ENCODE data around the gene TCEA2. TPM values are rescaled to one million over a fixed set of nuclear protein-coding genes. Genes with fewer than 3 reads are reported as not detected.

Gene TCEA2
- total and polyA plus RNA-seq, 2 of the 13 experiments (the other 11 are each of a cell fraction or from before 2014, with no cell fraction given): 28.1 to 33.7 TPM

DNA sequence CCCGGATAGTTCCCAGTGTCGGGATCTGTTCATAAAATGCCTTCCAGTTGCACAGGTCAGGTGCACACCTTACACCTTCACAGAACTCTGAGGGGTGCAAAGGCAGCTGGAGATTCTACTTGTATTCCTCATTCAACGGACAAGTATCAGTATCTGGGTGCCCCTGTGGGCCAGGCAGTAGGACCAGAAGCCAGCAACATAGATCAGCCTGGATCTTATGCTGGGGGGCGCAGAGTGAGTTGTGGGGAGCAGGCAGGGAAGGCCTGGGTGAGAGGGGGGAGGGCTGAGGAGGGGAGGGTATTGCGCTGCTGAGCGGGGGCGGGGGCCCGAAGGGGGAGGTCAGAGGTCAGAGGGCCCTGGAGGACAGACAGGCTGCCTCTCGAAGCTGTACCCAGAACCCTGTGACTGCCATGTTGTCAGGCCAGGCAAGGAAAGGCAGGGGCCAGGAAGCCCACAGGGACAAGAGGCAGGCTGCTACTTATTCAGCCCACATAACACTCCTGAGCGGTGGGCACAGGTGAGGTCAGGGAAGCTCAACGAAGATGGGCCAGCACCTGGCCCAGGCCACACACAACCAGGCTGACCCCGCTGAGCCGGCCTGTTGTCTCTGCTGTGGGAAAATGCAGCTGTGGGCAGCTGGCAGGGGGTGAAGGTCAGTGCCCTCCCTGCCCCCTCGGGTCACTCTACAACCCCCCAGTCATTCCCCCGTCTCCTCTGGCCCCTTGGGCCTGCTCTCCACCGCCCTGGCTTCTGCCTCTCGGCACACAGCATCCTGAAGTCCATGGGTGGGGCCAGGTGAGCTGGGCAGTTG is 18.0 kb downstream of the TCEA2 start (continued):
- TF ChIP-seq, protein P1, sequence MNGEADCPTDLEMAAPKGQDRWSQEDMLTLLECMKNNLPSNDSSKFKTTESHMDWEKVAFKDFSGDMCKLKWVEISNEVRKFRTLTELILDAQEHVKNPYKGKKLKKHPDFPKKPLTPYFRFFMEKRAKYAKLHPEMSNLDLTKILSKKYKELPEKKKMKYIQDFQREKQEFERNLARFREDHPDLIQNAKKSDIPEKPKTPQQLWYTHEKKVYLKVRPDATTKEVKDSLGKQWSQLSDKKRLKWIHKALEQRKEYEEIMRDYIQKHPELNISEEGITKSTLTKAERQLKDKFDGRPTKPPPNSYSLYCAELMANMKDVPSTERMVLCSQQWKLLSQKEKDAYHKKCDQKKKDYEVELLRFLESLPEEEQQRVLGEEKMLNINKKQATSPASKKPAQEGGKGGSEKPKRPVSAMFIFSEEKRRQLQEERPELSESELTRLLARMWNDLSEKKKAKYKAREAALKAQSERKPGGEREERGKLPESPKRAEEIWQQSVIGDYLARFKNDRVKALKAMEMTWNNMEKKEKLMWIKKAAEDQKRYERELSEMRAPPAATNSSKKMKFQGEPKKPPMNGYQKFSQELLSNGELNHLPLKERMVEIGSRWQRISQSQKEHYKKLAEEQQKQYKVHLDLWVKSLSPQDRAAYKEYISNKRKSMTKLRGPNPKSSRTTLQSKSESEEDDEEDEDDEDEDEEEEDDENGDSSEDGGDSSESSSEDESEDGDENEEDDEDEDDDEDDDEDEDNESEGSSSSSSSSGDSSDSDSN (CRISPR knock-in tag; IDR thresholded peaks at IDR 0.05): 0 out of 2 replicates have a peak, but pooled peaks have one; percentile 26
- TF ChIP-seq BCL6 (CRISPR knock-in tag; IDR thresholded peaks at IDR 0.05): 0 out of 2 replicates have a peak, but pooled peaks have one; percentile 1
- no peak for TF ChIP-seq HOXA3 (CRISPR knock-in tag; IDR thresholded peaks at IDR 0.05)
- no peak for TF ChIP-seq ISX (CRISPR knock-in tag; conservative IDR thresholded peaks at IDR 0.05)
- no peak for TF ChIP-seq FOXM1 (CRISPR knock-in tag; IDR thresholded peaks at IDR 0.05)
- no peak for TF ChIP-seq SP5 (CRISPR knock-in tag; IDR thresholded peaks at IDR 0.05; ENCODE audit: borderline replicate concordance, low read depth)
- no peak for TF ChIP-seq HOXA5 (CRISPR knock-in tag; IDR thresholded peaks at IDR 0.05)
- TF ChIP-seq IKZF4 (CRISPR knock-in tag; IDR thresholded peaks at IDR 0.05; ENCODE audit: borderline replicate concordance, low read depth, not compliant biosample characterization): no peak
- TF ChIP-seq, protein P2, sequence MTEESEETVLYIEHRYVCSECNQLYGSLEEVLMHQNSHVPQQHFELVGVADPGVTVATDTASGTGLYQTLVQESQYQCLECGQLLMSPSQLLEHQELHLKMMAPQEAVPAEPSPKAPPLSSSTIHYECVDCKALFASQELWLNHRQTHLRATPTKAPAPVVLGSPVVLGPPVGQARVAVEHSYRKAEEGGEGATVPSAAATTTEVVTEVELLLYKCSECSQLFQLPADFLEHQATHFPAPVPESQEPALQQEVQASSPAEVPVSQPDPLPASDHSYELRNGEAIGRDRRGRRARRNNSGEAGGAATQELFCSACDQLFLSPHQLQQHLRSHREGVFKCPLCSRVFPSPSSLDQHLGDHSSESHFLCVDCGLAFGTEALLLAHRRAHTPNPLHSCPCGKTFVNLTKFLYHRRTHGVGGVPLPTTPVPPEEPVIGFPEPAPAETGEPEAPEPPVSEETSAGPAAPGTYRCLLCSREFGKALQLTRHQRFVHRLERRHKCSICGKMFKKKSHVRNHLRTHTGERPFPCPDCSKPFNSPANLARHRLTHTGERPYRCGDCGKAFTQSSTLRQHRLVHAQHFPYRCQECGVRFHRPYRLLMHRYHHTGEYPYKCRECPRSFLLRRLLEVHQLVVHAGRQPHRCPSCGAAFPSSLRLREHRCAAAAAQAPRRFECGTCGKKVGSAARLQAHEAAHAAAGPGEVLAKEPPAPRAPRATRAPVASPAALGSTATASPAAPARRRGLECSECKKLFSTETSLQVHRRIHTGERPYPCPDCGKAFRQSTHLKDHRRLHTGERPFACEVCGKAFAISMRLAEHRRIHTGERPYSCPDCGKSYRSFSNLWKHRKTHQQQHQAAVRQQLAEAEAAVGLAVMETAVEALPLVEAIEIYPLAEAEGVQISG (CRISPR knock-in tag; IDR thresholded peaks at IDR 0.05): 0 out of 2 replicates have a peak, but pooled peaks have one; percentile 15
- TF ChIP-seq ZSCAN20 (CRISPR knock-in tag; IDR thresholded peaks at IDR 0.05; ENCODE audit: borderline replicate concordance): no peak
- no peak for TF ChIP-seq THYN1 (CRISPR knock-in tag; IDR thresholded peaks at IDR 0.05; ENCODE audit: borderline replicate concordance, low read depth)
- TF ChIP-seq, protein P3, sequence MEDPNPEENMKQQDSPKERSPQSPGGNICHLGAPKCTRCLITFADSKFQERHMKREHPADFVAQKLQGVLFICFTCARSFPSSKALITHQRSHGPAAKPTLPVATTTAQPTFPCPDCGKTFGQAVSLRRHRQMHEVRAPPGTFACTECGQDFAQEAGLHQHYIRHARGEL (CRISPR knock-in tag; IDR thresholded peaks at IDR 0.05): no peak
- TF ChIP-seq ZNF776 (CRISPR knock-in tag; IDR thresholded peaks at IDR 0.05): peak; percentile 79; the same call in 1 of the 2 replicates
- 0 out of 2 replicates have a peak, but pooled peaks have one; percentile 30 for TF ChIP-seq ZNF777 (CRISPR knock-in tag; IDR thresholded peaks at IDR 0.05)
- TF ChIP-seq ELF3 (CRISPR knock-in tag; IDR thresholded peaks at IDR 0.05): no peak
- TF ChIP-seq NFE2L2 (IDR thresholded peaks at IDR 0.05; ENCODE audit: low read length): no peak
- TF ChIP-seq RFX1 (IDR thresholded peaks at IDR 0.05): no peak
- TF ChIP-seq STAT5B (CRISPR knock-in tag; IDR thresholded peaks at IDR 0.05): no peak
- TF ChIP-seq SRSF4 (IDR thresholded peaks at IDR 0.05; ENCODE audit: low read depth, low read length, poor library complexity, severe bottlenecking): no peak
- no peak for TF ChIP-seq BRD4 (CRISPR knock-in tag; IDR thresholded peaks at IDR 0.05)
- TF ChIP-seq JUND (CRISPR knock-in tag; IDR thresholded peaks at IDR 0.05): no peak
- no peak for TF ChIP-seq NFRKB (IDR thresholded peaks at IDR 0.05)
- no peak for TF ChIP-seq ZNF567 (CRISPR knock-in tag; IDR thresholded peaks at IDR 0.05; ENCODE audit: borderline replicate concordance)
- no peak for TF ChIP-seq YEATS2 (CRISPR knock-in tag; IDR thresholded peaks at IDR 0.05; ENCODE audit: borderline replicate concordance)
- TF ChIP-seq, protein P4, sequence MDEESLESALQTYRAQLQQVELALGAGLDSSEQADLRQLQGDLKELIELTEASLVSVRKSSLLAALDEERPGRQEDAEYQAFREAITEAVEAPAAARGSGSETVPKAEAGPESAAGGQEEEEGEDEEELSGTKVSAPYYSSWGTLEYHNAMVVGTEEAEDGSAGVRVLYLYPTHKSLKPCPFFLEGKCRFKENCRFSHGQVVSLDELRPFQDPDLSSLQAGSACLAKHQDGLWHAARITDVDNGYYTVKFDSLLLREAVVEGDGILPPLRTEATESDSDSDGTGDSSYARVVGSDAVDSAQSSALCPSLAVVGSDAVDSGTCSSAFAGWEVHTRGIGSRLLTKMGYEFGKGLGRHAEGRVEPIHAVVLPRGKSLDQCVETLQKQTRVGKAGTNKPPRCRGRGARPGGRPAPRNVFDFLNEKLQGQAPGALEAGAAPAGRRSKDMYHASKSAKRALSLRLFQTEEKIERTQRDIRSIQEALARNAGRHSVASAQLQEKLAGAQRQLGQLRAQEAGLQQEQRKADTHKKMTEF (CRISPR knock-in tag; IDR thresholded peaks at IDR 0.05): no peak
